H1 (cell line): ENCODE measurements around the gene CHST11.

ENCODE experiments used
- BRCA1 ChIP-seq: IDR thresholded peaks from 2 replicates; pipeline ENCODE4 v1.6.1; 2012; ENCODE audit warnings: low read depth, low read length, improper control_type of control experiment
- CHD2 ChIP-seq: IDR thresholded peaks from 2 replicates; pipeline ENCODE4 v1.6.1; 2012; ENCODE audit warnings: low read length, improper control_type of control experiment
- EP300 ChIP-seq, 2 experiments: IDR thresholded peaks; 1 replicate in 1 of 2; 2 replicates in 1 of 2; pipeline ENCODE4 v1.6.1; 2011 to 2012; ENCODE audit warnings: low read depth in 2 of 2, low read length in 2 of 2, mild to moderate bottlenecking in 2 of 2, borderline replicate concordance in 1 of 2, inconsistent platforms in 1 of 2, moderate library complexity in 1 of 2
- GABPA ChIP-seq: IDR thresholded peaks from 2 replicates; pipeline ENCODE4 v1.6.1; 2011; ENCODE audit warnings: mild to moderate bottlenecking, low read length, moderate library complexity, borderline replicate concordance; ENCODE audit not compliant: insufficient read depth
- POLR2A ChIP-seq, 2 experiments: IDR thresholded peaks; 1 replicate in 1 of 2; 2 replicates in 1 of 2; pipeline ENCODE4 v1.6.1; 2011; ENCODE audit warnings: low read depth in 2 of 2, low read length in 2 of 2, mild to moderate bottlenecking in 2 of 2; ENCODE audit errors: control extremely low read depth in 1 of 2
- POLR2AphosphoS5 ChIP-seq: IDR thresholded peaks from 2 replicates; pipeline ENCODE4 v1.6.1; 2011; ENCODE audit warnings: low read depth, low read length
- SIN3A ChIP-seq, 2 experiments: IDR thresholded peaks in 1 of 2; conservative IDR thresholded peaks in 1 of 2; 2 replicates each; pipeline ENCODE4 v1.6.1; 2011 to 2012; ENCODE audit warnings: low read length in 2 of 2, improper control_type of control experiment in 1 of 2, low read depth in 1 of 2, mild to moderate bottlenecking in 1 of 2
- SP1 ChIP-seq: IDR thresholded peaks from 2 replicates; pipeline ENCODE4 v1.6.1; 2011; ENCODE audit warnings: low read depth, low read length
- SUZ12 ChIP-seq: fragments of 200-600 bp; sonication (generic); IDR thresholded peaks from 2 replicates; pipeline ENCODE4 v1.6.1; 2012; ENCODE audit warnings: mild to moderate bottlenecking, inconsistent platforms, low read length, moderate library complexity, mixed read lengths
- TEAD4 ChIP-seq: IDR thresholded peaks from 2 replicates; pipeline ENCODE4 v1.6.1; 2012; ENCODE audit warnings: low read depth, low read length, inconsistent platforms, mixed read lengths
- TF ChIP-seq, protein P1 (sequence below), 3 experiments: IDR thresholded peaks; 1 replicate in 2 of 3; 2 replicates in 1 of 3; pipeline versions ENCODE4 v1.5.1 to v1.6.1; 2011; ENCODE audit warnings: low read length in 3 of 3, mild to moderate bottlenecking in 3 of 3, inconsistent platforms in 2 of 3, low read depth in 1 of 3, moderate library complexity in 1 of 3; ENCODE audit not compliant: insufficient read depth in 1 of 3; ENCODE audit errors: control extremely low read depth in 1 of 3
- TF ChIP-seq, protein P2 (sequence below): IDR thresholded peaks from 2 replicates; pipeline ENCODE4 v1.6.1; 2011; ENCODE audit warnings: low read depth, mild to moderate bottlenecking, low read length; ENCODE audit not compliant: insufficient read depth
- TF ChIP-seq, protein P3 (sequence below): IDR thresholded peaks from 2 replicates; pipeline ENCODE4 v1.6.1; 2012; ENCODE audit warnings: inconsistent platforms

DNA sequence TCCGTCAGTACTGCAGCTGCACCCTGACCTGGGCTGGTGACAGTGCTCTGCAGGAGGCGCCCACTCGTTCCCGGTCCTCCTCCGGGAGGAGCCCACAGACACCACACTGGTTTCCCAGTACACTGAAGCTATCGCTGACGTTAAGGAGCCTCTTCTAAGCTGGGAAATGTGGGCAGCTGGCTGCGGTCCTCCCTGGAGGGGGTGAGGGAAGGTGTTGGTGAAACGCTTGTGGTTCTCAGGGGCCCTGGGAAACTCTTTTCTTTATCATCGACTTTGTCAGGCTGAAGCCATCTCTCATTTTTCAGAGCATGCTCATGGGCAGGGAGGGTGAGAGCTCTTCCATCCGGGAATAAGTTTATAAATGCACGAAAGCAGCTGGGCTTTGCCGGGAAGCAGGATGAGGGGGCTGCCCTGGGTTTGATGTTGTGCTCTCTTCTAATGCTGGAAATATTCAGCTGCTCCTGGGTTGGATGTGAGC, 176.0 kb downstream of the CHST11 start:
- no peak for TF ChIP-seq TEAD4
- TF ChIP-seq CHD2: no peak
- no peak for TF ChIP-seq GABPA
- TF ChIP-seq, protein P1, sequence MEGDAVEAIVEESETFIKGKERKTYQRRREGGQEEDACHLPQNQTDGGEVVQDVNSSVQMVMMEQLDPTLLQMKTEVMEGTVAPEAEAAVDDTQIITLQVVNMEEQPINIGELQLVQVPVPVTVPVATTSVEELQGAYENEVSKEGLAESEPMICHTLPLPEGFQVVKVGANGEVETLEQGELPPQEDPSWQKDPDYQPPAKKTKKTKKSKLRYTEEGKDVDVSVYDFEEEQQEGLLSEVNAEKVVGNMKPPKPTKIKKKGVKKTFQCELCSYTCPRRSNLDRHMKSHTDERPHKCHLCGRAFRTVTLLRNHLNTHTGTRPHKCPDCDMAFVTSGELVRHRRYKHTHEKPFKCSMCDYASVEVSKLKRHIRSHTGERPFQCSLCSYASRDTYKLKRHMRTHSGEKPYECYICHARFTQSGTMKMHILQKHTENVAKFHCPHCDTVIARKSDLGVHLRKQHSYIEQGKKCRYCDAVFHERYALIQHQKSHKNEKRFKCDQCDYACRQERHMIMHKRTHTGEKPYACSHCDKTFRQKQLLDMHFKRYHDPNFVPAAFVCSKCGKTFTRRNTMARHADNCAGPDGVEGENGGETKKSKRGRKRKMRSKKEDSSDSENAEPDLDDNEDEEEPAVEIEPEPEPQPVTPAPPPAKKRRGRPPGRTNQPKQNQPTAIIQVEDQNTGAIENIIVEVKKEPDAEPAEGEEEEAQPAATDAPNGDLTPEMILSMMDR (IDR thresholded peaks at IDR 0.05; ENCODE audit: control extremely low read depth in 1 of 3, insufficient read depth in 1 of 3, low read depth in 1 of 3, low read length in 3 of 3): no peak
- TF ChIP-seq SP1: no peak
- no peak for TF ChIP-seq SIN3A (conservative IDR thresholded peaks at IDR 0.05 in 1 of 2, IDR thresholded peaks at IDR 0.05 in 1 of 2; ENCODE audit: low read depth in 1 of 2, low read length in 2 of 2)
- no peak for TF ChIP-seq POLR2AphosphoS5
- no peak for TF ChIP-seq POLR2A (IDR thresholded peaks at IDR 0.05; ENCODE audit: control extremely low read depth in 1 of 2, low read depth in 2 of 2, low read length in 2 of 2)
- no peak for TF ChIP-seq EP300 (IDR thresholded peaks at IDR 0.05; ENCODE audit: borderline replicate concordance in 1 of 2, low read depth in 2 of 2, low read length in 2 of 2)
- no peak for TF ChIP-seq SUZ12
- TF ChIP-seq, protein P2, sequence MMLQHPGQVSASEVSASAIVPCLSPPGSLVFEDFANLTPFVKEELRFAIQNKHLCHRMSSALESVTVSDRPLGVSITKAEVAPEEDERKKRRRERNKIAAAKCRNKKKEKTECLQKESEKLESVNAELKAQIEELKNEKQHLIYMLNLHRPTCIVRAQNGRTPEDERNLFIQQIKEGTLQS: no peak
- TF ChIP-seq BRCA1: no peak
- TF ChIP-seq, protein P3, sequence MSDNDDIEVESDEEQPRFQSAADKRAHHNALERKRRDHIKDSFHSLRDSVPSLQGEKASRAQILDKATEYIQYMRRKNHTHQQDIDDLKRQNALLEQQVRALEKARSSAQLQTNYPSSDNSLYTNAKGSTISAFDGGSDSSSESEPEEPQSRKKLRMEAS: no peak
